RWPE1 (cell line): Measurements from ENCODE around the gene LRCOL1.

ENCODE experiments used
- CTCF ChIA-PET: fragments of 350-600 bp; sonication (Branson Sonifier 250); formaldehyde crosslinking; extraction: SDS; loops from one replicate; lab custom pipeline; 2021; lab: Yijun Ruan, JAX
- POLR2A ChIA-PET: fragments of 400-600 bp; formaldehyde crosslinking; extraction: SDS; loops from one replicate; lab custom pipeline; 2020; ENCODE audit warnings: antibody characterized with exemption; ENCODE audit not compliant: low non-redundant PET; lab: Yijun Ruan, JAX
- DNase-seq: peaks from one replicate; pipeline ENCODE4 v3.0.0; 2012; ENCODE audit warnings: low spot score
- H3K27ac ChIP-seq: fragments of 450-650 bp; 2 replicates; pipeline ENCODE4 v1.5.1; 2017
- CTCF ChIP-seq: fragments of 450-650 bp; conservative IDR thresholded peaks from 2 replicates; pipeline ENCODE4 v1.5.1; 2017; ENCODE audit warnings: low read depth, mild to moderate bottlenecking

LRCOL1 gene

GRCh38 chr12:132638541-132639408, 28.4 kb upstream of the LRCOL1 start:
- POLR2A ChIA-PET: interaction anchor here (0.5 to 0.6 kb wide), 2 partner anchors 32 to 44 kb away, joined by 3 to 8 read pairs; no protein-coding TSS in a partner anchor
- TF ChIP-seq CTCF: peak; percentile 83
- peak; percentile 49 for DNase-seq
- CTCF ChIA-PET: interaction anchor here (0.6 to 1.7 kb wide), 13 partner anchors 9 to 223 kb away, joined by 3 to 12 read pairs (median 3); no protein-coding TSS in a partner anchor
- 0 out of 2 replicates have a peak overlapping the region, but pooled peaks have one; percentile 1 for H3K27ac ChIP-seq

GRCh38 chr12:132637811-132638210, 27.4 kb upstream of the LRCOL1 start:
- H3K27ac ChIP-seq: no peak overlapping the region
- DNase-seq: no peak
- TF ChIP-seq CTCF: no peak
- ChIA-PET CTCF (interaction anchor here (1.7 kb wide), 1 partner anchor 35 kb away, joined by 5 read pairs; no protein-coding TSS in a partner anchor), POLR2A (no interaction called here)

- ChIA-PET CTCF (interaction anchor here (0.6 to 1.1 kb wide), 2 partner anchors 12 to 36 kb away, joined by 3 to 5 read pairs; no protein-coding TSS in a partner anchor), POLR2A (no interaction called here)
- no peak overlapping the region for H3K27ac ChIP-seq
- no peak for DNase-seq
- TF ChIP-seq CTCF: no peak
These were observed 24.9 kb upstream of the LRCOL1 start for GRCh38 chr12:132635076-132635955.

- H3K27ac ChIP-seq: no peak overlapping the region
- DNase-seq: no peak
- POLR2A ChIA-PET: no interaction called here
- no peak for TF ChIP-seq CTCF
- CTCF ChIA-PET: no interaction called here
These were observed 24.1 kb upstream of the LRCOL1 start for GRCh38 chr12:132634411-132634990.

GRCh38 chr12:132633901-132634300, 23.5 kb upstream of the LRCOL1 start:
- ChIA-PET CTCF (interaction anchor here (0.7 kb wide), 1 partner anchor 34 kb away, joined by 3 read pairs; no protein-coding TSS in a partner anchor), POLR2A (no interaction called here)
- no peak for TF ChIP-seq CTCF
- no peak for DNase-seq
- no peak overlapping the region for H3K27ac ChIP-seq
